ENCODE results near the gene METTL23.

DNA sequence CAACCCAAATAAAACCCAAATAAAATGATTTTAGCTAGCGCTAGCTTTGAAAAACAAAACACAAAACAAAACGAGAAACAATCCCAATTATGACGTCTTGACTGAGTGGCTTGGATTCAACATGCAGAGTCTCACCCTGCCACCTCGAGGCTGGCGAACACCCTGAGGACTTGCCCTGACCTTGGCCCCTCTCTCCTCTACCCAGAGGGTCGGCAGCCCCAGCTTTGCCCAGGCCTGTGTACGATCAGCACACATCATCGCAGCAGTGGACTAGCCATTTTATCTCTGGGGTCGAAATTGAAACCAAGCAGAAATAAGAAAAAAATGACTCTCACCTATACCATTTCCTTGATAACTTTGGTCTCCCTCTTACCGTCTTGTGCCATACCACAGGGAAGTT lies 5.2 kb upstream of the METTL23 start:
- TF ChIP-seq, protein P1, sequence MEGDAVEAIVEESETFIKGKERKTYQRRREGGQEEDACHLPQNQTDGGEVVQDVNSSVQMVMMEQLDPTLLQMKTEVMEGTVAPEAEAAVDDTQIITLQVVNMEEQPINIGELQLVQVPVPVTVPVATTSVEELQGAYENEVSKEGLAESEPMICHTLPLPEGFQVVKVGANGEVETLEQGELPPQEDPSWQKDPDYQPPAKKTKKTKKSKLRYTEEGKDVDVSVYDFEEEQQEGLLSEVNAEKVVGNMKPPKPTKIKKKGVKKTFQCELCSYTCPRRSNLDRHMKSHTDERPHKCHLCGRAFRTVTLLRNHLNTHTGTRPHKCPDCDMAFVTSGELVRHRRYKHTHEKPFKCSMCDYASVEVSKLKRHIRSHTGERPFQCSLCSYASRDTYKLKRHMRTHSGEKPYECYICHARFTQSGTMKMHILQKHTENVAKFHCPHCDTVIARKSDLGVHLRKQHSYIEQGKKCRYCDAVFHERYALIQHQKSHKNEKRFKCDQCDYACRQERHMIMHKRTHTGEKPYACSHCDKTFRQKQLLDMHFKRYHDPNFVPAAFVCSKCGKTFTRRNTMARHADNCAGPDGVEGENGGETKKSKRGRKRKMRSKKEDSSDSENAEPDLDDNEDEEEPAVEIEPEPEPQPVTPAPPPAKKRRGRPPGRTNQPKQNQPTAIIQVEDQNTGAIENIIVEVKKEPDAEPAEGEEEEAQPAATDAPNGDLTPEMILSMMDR (IDR thresholded peaks at IDR 0.05; ENCODE audit: low read length) = no peak
- no peak for TF ChIP-seq EZH2 (IDR thresholded peaks at IDR 0.05; ENCODE audit: borderline replicate concordance, low read length)
